Muscle layer of colon (tissue), 2 donors: Measurements from ENCODE around the gene ADCY6.

Experiments
- H3K27ac ChIP-seq: one replicate; pipeline ENCODE4 v1.7.0; 2013; ENCODE audit warnings: low read depth, mild to moderate bottlenecking, low read length, moderate library complexity
- H3K27me3 ChIP-seq, 2 donors: one replicate each; pipeline ENCODE4 v1.7.0; 2013; ENCODE audit warnings: low read length in 2 of 2, mild to moderate bottlenecking in 2 of 2; ENCODE audit not compliant: insufficient read depth in 2 of 2, control insufficient read depth in 1 of 2
- H3K36me3 ChIP-seq: one replicate; pipeline ENCODE4 v1.7.0; 2013; ENCODE audit warnings: mild to moderate bottlenecking, low read length; ENCODE audit not compliant: insufficient read depth
- H3K4me1 ChIP-seq: one replicate; pipeline ENCODE4 v1.7.0; 2013; ENCODE audit warnings: mild to moderate bottlenecking, low read length; ENCODE audit not compliant: insufficient read depth
- H3K4me3 ChIP-seq, 2 donors: one replicate each; pipeline ENCODE4 v1.7.0; 2013; ENCODE audit warnings: low read length in 2 of 2, low read depth in 1 of 2, mild to moderate bottlenecking in 1 of 2, moderate library complexity in 1 of 2
- H3K9ac ChIP-seq: one replicate; pipeline ENCODE4 v1.7.0; 2013; ENCODE audit warnings: low read length
- H3K9me3 ChIP-seq: one replicate; pipeline ENCODE4 v1.7.0; 2013; ENCODE audit warnings: mild to moderate bottlenecking, low read length
- donor health status: abdominal sarcoma.
- donor health status: Adenocarcinoma of cecum.

The ADCY6 gene

GRCh38 chr12:48768147-48768546 is 20.7 kb downstream of the ADCY6 start:
- H3K4me1 ChIP-seq = no peaks in the 10 kb centered on the region
- no peak overlapping the region for H3K27ac ChIP-seq
- no peaks in the 10 kb centered on the region for H3K9me3 ChIP-seq
- H3K4me3 ChIP-seq = no peak overlapping the region
- no peak overlapping the region for H3K9ac ChIP-seq
- H3K27me3 ChIP-seq = no peaks in the 10 kb centered on the region
- peaks cover 54% of the 10 kb centered on the region for H3K36me3 ChIP-seq

GRCh38 chr12:48767521-48767920 is 21.4 kb downstream of the ADCY6 start:
- H3K27me3 ChIP-seq = no peaks in the 10 kb centered on the region
- no peaks in the 10 kb centered on the region for H3K4me1 ChIP-seq
- H3K27ac ChIP-seq = no peak overlapping the region
- H3K36me3 ChIP-seq = peaks cover 48% of the 10 kb centered on the region
- H3K9me3 ChIP-seq = no peaks in the 10 kb centered on the region
- H3K9ac ChIP-seq = no peak overlapping the region
- H3K4me3 ChIP-seq = no peak overlapping the region

DNA sequence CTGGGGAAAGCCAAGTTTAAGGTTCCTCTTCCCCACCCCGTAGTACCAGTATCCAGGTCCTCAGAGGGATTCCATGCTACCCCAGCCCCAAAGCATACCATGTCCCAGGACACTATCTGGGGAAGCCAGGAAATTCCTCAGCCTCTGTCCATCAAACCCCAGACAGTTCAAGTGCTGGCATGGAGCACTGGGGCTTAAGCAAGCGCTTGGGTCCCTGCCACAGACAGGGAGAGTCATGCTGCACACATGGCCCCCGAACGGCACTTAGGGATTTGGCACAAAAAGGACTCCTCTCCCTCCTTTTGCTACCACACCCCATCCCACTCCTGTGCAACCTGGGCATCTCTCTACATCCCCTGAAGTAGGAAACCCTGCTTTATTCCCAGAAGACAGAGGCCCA is 21.8 kb downstream of the ADCY6 start:
- H3K4me3 ChIP-seq = no peak overlapping the region
- no peaks in the 10 kb centered on the region for H3K27me3 ChIP-seq
- H3K27ac ChIP-seq = no peak overlapping the region
- no peaks in the 10 kb centered on the region for H3K4me1 ChIP-seq
- peaks cover 43% of the 10 kb centered on the region for H3K36me3 ChIP-seq
- H3K9ac ChIP-seq = no peak overlapping the region
- H3K9me3 ChIP-seq = no peaks in the 10 kb centered on the region

GRCh38 chr12:48765753-48766162 is 23.1 kb downstream of the ADCY6 start:
- Histone ChIP-seq H3K9me3 (no peaks in the 10 kb centered on the region), H3K4me1 (no peaks in the 10 kb centered on the region), H3K36me3 (peaks cover 30% of the 10 kb centered on the region), H3K27me3 (no peaks in the 10 kb centered on the region), H3K27ac (no peak overlapping the region), H3K4me3 (no peak overlapping the region), H3K9ac (no peak overlapping the region)

- Histone ChIP-seq H3K4me1 (no peaks in the 10 kb centered on the region), H3K36me3 (peaks cover 24% of the 10 kb centered on the region), H3K27me3 (no peaks in the 10 kb centered on the region), H3K27ac (no peak overlapping the region), H3K9ac (no peak overlapping the region), H3K9me3 (no peaks in the 10 kb centered on the region), H3K4me3 (no peak overlapping the region)
These were observed 24.4 kb downstream of the ADCY6 start for GRCh38 chr12:48764521-48764920.

GRCh38 chr12:48758737-48759136 is 30.2 kb downstream of the ADCY6 start:
- Histone ChIP-seq H3K27me3 (no peaks in the 10 kb centered on the region), H3K9me3 (no peaks in the 10 kb centered on the region), H3K9ac (no peak overlapping the region), H3K27ac (no peak overlapping the region), H3K36me3 (no peaks in the 10 kb centered on the region), H3K4me1 (no peaks in the 10 kb centered on the region), H3K4me3 (no peak overlapping the region)

DNA sequence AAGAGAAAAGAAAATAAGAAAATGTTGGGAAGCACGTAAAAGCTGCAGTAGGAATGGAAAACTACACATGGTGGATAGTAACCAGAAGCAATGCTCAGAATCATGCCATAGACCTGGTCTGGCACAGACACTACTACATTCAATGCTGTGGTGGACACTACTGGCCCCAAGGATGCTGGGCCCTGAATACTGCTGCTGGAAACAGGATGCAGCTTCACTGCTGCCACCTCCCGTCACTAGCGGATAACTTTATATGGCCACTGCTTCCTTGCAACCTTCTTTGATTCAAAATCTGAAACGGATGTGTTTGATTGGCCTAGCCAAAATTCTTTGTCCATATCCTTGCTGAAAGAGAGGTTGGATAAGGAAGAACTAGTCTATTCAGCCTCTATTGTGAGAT is 30.7 kb downstream of the ADCY6 start:
- H3K9me3 ChIP-seq = no peaks in the 10 kb centered on the region
- H3K4me1 ChIP-seq = no peaks in the 10 kb centered on the region
- no peak overlapping the region for H3K4me3 ChIP-seq
- no peaks in the 10 kb centered on the region for H3K36me3 ChIP-seq
- no peak overlapping the region for H3K27ac ChIP-seq
- H3K9ac ChIP-seq = no peak overlapping the region
- no peaks in the 10 kb centered on the region for H3K27me3 ChIP-seq

- no peak overlapping the region for H3K27ac ChIP-seq
These were observed 38.0 kb downstream of the ADCY6 start for GRCh38 chr12:48750769-48751356.

DNA sequence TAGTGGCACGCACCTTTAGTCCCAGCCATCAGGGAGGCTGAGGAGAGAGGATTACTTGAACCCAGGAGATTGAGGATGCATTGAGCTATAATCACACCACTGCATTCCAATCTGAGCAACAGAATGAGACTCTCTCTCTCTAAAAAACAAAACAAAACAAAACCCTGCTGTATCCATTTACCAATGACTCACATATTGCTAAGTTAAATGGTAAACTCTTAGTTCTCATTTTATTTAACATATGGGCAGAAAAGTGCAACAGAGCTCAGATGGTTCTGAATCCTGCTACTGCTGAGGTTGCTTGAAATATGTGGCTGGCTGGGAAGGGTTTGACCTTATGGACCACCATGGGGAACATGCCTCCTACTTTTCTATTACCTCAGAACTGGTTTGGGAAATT is 38.7 kb downstream of the ADCY6 start:
- no peaks in the 10 kb centered on the region for H3K27me3 ChIP-seq
- H3K9ac ChIP-seq = no peak overlapping the region
- no peak overlapping the region for H3K4me3 ChIP-seq
- no peak overlapping the region for H3K27ac ChIP-seq
- no peaks in the 10 kb centered on the region for H3K4me1 ChIP-seq
- H3K36me3 ChIP-seq = no peaks in the 10 kb centered on the region
- H3K9me3 ChIP-seq = no peaks in the 10 kb centered on the region

More at GRCh38 chr12:48750769-48751356, 38.0 kb downstream of the ADCY6 start:
- Histone ChIP-seq H3K4me3 (no peak overlapping the region), H3K4me1 (no peaks in the 10 kb centered on the region), H3K9ac (no peak overlapping the region), H3K36me3 (no peaks in the 10 kb centered on the region), H3K9me3 (no peaks in the 10 kb centered on the region), H3K27me3 (no peaks in the 10 kb centered on the region)

DNA sequence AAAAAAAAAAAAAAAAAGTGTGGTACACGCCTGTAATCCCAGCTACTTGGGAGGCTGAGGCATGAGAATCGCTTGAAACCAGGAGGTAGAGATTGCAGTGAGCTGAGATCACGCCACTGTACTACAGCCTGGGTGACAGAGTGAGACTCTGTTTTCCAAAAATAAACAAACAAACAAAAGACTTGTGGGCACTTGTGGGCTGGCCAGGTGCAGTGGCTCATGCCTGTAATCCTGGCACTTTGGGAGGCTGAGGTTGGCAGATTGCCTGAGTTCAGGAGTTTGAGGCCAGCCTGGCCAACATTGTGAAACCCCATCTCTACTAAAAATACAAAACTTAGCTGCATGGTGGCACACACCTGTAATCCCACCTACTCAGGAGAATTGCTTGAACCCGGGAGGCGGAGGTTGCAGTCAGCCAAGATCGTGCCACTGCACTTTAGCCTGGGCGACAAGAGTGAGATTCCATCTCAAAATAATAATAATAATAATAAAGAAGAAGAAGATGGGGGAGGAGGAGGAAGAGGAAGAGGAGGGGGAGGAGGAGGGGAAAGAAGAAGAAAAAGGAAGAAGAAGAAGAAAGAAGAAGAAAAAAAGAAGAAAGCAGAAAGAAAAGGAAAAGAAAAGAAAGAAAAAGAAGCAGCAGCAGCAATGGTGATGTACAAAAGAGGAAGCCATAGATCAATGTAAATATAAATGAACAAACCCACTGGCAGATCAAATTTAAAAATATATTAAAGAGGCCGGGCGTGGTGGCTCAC is 44.5 kb downstream of the ADCY6 start:
- Histone ChIP-seq H3K27ac (no peak overlapping the region), H3K4me1 (no peaks in the 10 kb centered on the region), H3K36me3 (no peaks in the 10 kb centered on the region), H3K9ac (no peak overlapping the region), H3K9me3 (no peaks in the 10 kb centered on the region), H3K27me3 (peaks cover 0 to 4% of the 10 kb centered on the region in 2 donors), H3K4me3 (no peak overlapping the region)

DNA sequence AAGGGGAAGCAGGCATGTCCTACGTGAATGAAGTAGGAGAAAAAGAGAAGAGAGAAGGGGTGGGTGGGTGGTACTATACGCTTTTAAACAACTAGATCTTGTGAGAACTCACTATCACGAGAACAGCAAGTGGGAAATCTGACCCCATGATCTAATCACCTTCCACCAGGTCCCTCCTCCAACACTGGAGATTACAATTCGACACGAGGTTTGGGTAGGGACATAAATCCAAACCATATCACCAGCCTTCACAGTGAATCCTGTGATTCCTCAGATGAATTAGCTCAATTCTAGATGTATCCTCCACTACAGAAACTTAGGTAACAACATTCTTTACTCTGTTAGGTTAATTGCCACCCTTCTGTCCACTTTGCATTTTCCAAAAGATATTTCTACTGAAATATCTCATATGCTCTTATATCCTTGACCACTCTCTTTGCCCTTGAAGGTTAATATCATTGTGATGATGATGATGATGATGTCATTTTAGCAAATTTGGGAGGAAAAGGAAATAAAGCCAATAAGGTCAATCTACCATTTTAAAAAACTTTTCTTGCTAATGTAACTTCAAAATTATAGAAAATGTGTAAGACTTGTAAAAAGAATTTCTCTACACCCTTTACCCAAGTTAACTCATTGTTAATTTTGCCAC is 49.1 kb downstream of the ADCY6 start:
- H3K9ac ChIP-seq = no peak overlapping the region
- H3K36me3 ChIP-seq = no peaks in the 10 kb centered on the region
- peaks cover 0 to 4% of the 10 kb centered on the region in 2 donors for H3K27me3 ChIP-seq
- no peak overlapping the region for H3K27ac ChIP-seq
- H3K4me3 ChIP-seq = no peak overlapping the region
- no peaks in the 10 kb centered on the region for H3K9me3 ChIP-seq
- no peaks in the 10 kb centered on the region for H3K4me1 ChIP-seq
